HepG2 (cell line): ENCODE data around the gene NPEPL1. TPM values are rescaled to one million over a fixed set of nuclear protein-coding genes. Genes with fewer than 3 reads are reported as not detected.

Experiments
- ATAC-seq: fragments of 200-7000 bp; cut with Tn5 transposase; 3 replicates; pipeline ENCODE4 v1.9.1; 2020; ENCODE audit warnings: mild to moderate bottlenecking, moderate library complexity
- BruUV-seq: library from RNA; stranded (reverse); fragments of 400-500 nt; replicated peaks from 2 replicates; lab custom pipeline; 2021; lab: Mats Ljungman, UMichigan
- CTCF ChIA-PET: fragments of 300-600 bp; formaldehyde crosslinking; extraction: SDS; loops from one replicate; lab custom pipeline; 2021; ENCODE audit warnings: low total read pairs, inconsistent platforms, low intra/inter-chr PET ratio; lab: Yijun Ruan, JAX
- POLR2A ChIA-PET: fragments of 350-600 bp; sonication (Branson Sonifier 250); formaldehyde crosslinking; loops from one replicate; lab custom pipeline; 2020; ENCODE audit warnings: antibody characterized with exemption, inconsistent platforms; lab: Yijun Ruan, JAX
- DNase-seq: peaks from one replicate; pipeline ENCODE4 v3.0.0-alpha.2; 2015; ENCODE audit warnings: low spot score
- FAIRE-seq: peaks from 3 replicates; lab custom pipeline; 2011; peaks lifted over from hg19 to GRCh38; lab: Jason Lieb, UNC
- H2AFZ ChIP-seq: one replicate; pipeline ENCODE4 v1.6.1; 2011; ENCODE audit warnings: low read length, inconsistent platforms
- H3K27ac ChIP-seq: fragments of 300-600 bp; 3 replicates; pipeline ENCODE4 v1.8.0; 2011; ENCODE audit warnings: mixed run types, mild to moderate bottlenecking, mixed read lengths, low read length, inconsistent platforms; ENCODE audit not compliant: insufficient read depth; ENCODE audit errors: extremely low read length
- H3K27me3 ChIP-seq, 2 experiments: fragments of 200-600 bp in 1 of 2; 2 replicates in 1 of 2; 3 replicates in 1 of 2; pipeline versions ENCODE4 v1.6.0 to v1.8.0; 2011; ENCODE audit warnings: low read length in 2 of 2, mild to moderate bottlenecking in 2 of 2, moderate library complexity in 2 of 2, inconsistent platforms in 1 of 2; ENCODE audit not compliant: insufficient read depth in 2 of 2, control insufficient read depth in 1 of 2
- H3K36me3 ChIP-seq, 2 experiments: fragments of 200-600 bp in 1 of 2; replicated peaks in 1 of 2; 2 replicates in 1 of 2; 3 replicates in 1 of 2; pipeline versions ENCODE4 v1.5.1 to v1.8.0; 2011; ENCODE audit warnings: low read length in 2 of 2, inconsistent platforms in 1 of 2; ENCODE audit not compliant: insufficient read depth in 2 of 2, control insufficient read depth in 1 of 2
- H3K4me1 ChIP-seq: 2 replicates; pipeline ENCODE4 v1.5.1; 2012; ENCODE audit warnings: low read length, inconsistent platforms; ENCODE audit not compliant: insufficient read depth
- H3K4me2 ChIP-seq: 2 replicates; pipeline ENCODE4 v1.6.0; 2011; ENCODE audit warnings: low read depth, low read length, inconsistent platforms
- H3K4me3 ChIP-seq, 3 experiments: fragments of 200-600 bp in 1 of 3; sonication (generic), shearing (Covaris generic) in 1 of 3; replicated peaks in 1 of 3; 2 replicates each; pipeline ENCODE4 v1.5.1; 2011 to 2016; ENCODE audit warnings: low read length in 3 of 3, inconsistent platforms in 2 of 3, low read depth in 2 of 3, mild to moderate bottlenecking in 2 of 3, control low read depth in 1 of 3, mixed read lengths in 1 of 3; ENCODE audit not compliant: insufficient read depth in 1 of 3
- H3K79me2 ChIP-seq: one replicate; pipeline ENCODE4 v1.6.1; 2011; ENCODE audit warnings: low read length, inconsistent platforms; ENCODE audit not compliant: insufficient read depth
- H3K9ac ChIP-seq: 2 replicates; pipeline ENCODE4 v1.6.0; 2011; ENCODE audit warnings: mild to moderate bottlenecking, low read depth, low read length, inconsistent platforms; ENCODE audit not compliant: insufficient read depth
- H3K9me3 ChIP-seq: 2 replicates; pipeline ENCODE4 v1.5.1; 2012; ENCODE audit warnings: mild to moderate bottlenecking, low read length
- H4K20me1 ChIP-seq: 2 replicates; pipeline ENCODE4 v1.6.0; 2011; ENCODE audit warnings: inconsistent platforms, mild to moderate bottlenecking, low read length, moderate library complexity; ENCODE audit not compliant: insufficient read depth
- AKAP8 ChIP-seq: sonication (generic); formaldehyde crosslinking; IDR thresholded peaks from 2 replicates; pipeline ENCODE4 v1.5.1; 2020; ENCODE audit warnings: mild to moderate bottlenecking, missing genetic modification reagents
- CEBPB ChIP-seq: IDR thresholded peaks from 2 replicates; pipeline ENCODE4 v1.6.1; 2011; ENCODE audit warnings: low read depth, low read length, improper control_type of control experiment, borderline replicate concordance
- ELF4 ChIP-seq: sonication (generic); formaldehyde crosslinking; IDR thresholded peaks from 2 replicates; pipeline ENCODE4 v1.5.0; 2020; ENCODE audit warnings: missing genetic modification reagents, mild to moderate bottlenecking, moderate library complexity, borderline replicate concordance
- IKZF4 ChIP-seq: sonication (generic); formaldehyde crosslinking; IDR thresholded peaks from 2 replicates; pipeline ENCODE4 v1.5.1; 2020; ENCODE audit warnings: borderline replicate concordance, mild to moderate bottlenecking, low read depth, missing genetic modification reagents; ENCODE audit errors: not compliant biosample characterization
- POLR2A ChIP-seq, 2 experiments: IDR thresholded peaks; 2 replicates each; pipeline ENCODE4 v1.6.1; 2011; ENCODE audit warnings: low read depth in 2 of 2, low read length in 2 of 2, mild to moderate bottlenecking in 1 of 2, moderate library complexity in 1 of 2; ENCODE audit not compliant: insufficient read depth in 1 of 2
- RARA ChIP-seq: IDR thresholded peaks from 2 replicates; pipeline ENCODE4 v1.6.1; 2016; ENCODE audit warnings: missing genetic modification reagents, missing compliant biosample characterization
- RFXANK ChIP-seq: IDR thresholded peaks from 2 replicates; pipeline ENCODE4 v1.6.1; 2016
- SALL2 ChIP-seq: sonication (generic); formaldehyde crosslinking; IDR thresholded peaks from 2 replicates; pipeline ENCODE4 v1.8.1; 2023; ENCODE audit warnings: mild to moderate bottlenecking, missing genetic modification reagents, inconsistent platforms
- THYN1 ChIP-seq: sonication (generic); formaldehyde crosslinking; IDR thresholded peaks from 2 replicates; pipeline ENCODE4 v1.8.1; 2023; ENCODE audit warnings: low read depth, mild to moderate bottlenecking, moderate library complexity, missing genetic modification reagents, borderline replicate concordance
- ZNF124 ChIP-seq: sonication (generic); formaldehyde crosslinking; IDR thresholded peaks from 2 replicates; pipeline ENCODE4 v1.4.0; 2020; ENCODE audit warnings: missing genetic modification reagents
- WGBS: methylation state at CpG from one replicate; pipeline ENCODE4 v1.1.6; 2017; ENCODE audit warnings: low lambda C conversion rate; 5-methylcytosine and 5-hydroxymethylcytosine counted together
- in situ Hi-C: cut with HindIII; loops from 2 replicates; pipeline ENCODE4 v1.10.0; 2017; ENCODE audit warnings: low pct_unique_long_range_greater_than_20kb; ENCODE audit not compliant: extremely low pct_ligation_motif_present
- intact Hi-C: fragments of 100-400 bp; cut with micrococcal nuclease; formaldehyde crosslinking; loops from one replicate; pipeline ENCODE4 v1.10.0; 2022; ENCODE audit not compliant: unreplicated experiment
- polyA plus RNA-seq, 8 experiments: library from polyadenylated mRNA; depleted of rRNA in 3 of 8; stranded (reverse) in 7 of 8; unstranded in 1 of 8; fragments of >200 nt; fragmentation: Illumina TruSeq in 4 of 8; extraction: Trizol in 4 of 8; gene quantifications; 2 replicates each; pipeline versions ENCODE4 v1.2.1 to v1.2.3, GENCODE V29; 2011 to 2016; ENCODE audit warnings: low read depth in 4 of 8, missing spikeins in 1 of 8, mixed read lengths in 1 of 8; ENCODE audit not compliant: insufficient read depth in 1 of 8
- total RNA-seq, 5 experiments: library from RNA; depleted of rRNA; stranded (reverse); fragments of >200 nt; fragmentation: Illumina TruSeq; extraction: Trizol; gene quantifications; 2 replicates each; pipeline ENCODE4 v1.2.3, GENCODE V29; 2016; ENCODE audit warnings: low read depth in 1 of 5
- TF ChIP-seq, protein P1 (sequence below): conservative IDR thresholded peaks from 2 replicates; pipeline ENCODE4 v1.6.1; 2018; ENCODE audit warnings: missing genetic modification reagents
- TF ChIP-seq, protein P2 (sequence below): IDR thresholded peaks from 2 replicates; pipeline ENCODE4 v1.6.1; 2012; ENCODE audit warnings: low read length, improper control_type of control experiment
- TF ChIP-seq, protein P3 (sequence below): fragments of 450-650 bp; IDR thresholded peaks from 2 replicates; pipeline ENCODE4 v1.6.1; 2016
- TF ChIP-seq, protein P4 (sequence below): sonication (generic); formaldehyde crosslinking; IDR thresholded peaks from 2 replicates; pipeline ENCODE4 v1.4.0; 2020; ENCODE audit warnings: missing genetic modification reagents, borderline replicate concordance

Gene NPEPL1
- total and polyA plus RNA-seq, 2 of the 13 experiments (the other 11 are each of a cell fraction or from before 2014, with no cell fraction given), result 4.1 to 7.5 TPM

DNA sequence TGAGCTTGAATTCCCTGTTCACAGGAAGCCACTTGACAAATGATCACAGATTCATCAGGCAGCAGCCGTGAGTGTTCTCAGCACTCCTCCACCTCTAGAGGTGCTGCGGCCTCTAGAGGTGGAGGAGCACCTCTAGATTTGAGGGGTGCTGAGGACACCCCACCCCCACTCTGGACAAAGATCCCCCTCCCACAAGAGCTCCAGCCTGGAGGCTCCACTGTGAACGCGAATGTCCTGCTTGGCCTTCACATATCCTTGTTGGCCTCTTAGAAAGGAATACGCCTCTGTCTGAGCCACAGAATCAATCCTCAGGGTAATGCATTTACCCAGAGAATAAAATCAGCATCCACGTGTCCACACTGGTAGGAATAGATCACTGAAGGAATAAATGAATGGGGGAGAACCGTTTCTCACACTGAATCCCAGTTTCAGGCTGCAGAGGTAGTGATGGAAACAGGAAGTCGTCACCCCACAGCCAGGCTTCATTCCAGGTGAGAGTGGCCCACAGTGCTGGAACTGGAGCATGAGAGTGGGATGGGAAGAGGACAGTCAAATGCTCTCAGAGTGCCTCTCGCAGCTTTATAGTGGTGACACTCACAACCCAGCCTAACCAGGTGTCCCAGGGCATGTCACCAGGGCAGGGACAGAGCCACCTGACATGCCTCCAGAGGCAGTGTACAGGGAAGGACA lies 16.6 kb downstream of the NPEPL1 start:
- no TSS peak for BruUV-seq
- Histone ChIP-seq H3K4me3 (no peak overlapping the region), H3K9me3 (no peaks in the 10 kb centered on the region), H3K4me2 (no peak overlapping the region), H4K20me1 (no peaks in the 10 kb centered on the region), H2AFZ (no peak overlapping the region), H3K36me3 (peaks cover 1 to 3% of the 10 kb centered on the region in 2 experiments; a peak in 2 of 5 replicates), H3K9ac (no peak overlapping the region), H3K4me1 (no peaks in the 10 kb centered on the region), H3K79me2 (no peaks in the 10 kb centered on the region), H3K27ac (no peak overlapping the region), H3K27me3 (no peaks in the 10 kb centered on the region)
- ChIA-PET CTCF (no interaction called here), POLR2A (no interaction called here)
- FAIRE-seq (no peak), DNase-seq (no peak), ATAC-seq (no peak)
- in situ Hi-C loops, result no loop called here
- 81% methylated on average over 9 of the region's 9 CpGs for WGBS
- intact Hi-C loops, result no loop called here
- TF ChIP-seq POLR2A (IDR thresholded peaks at IDR 0.05; ENCODE audit: insufficient read depth in 1 of 2, low read depth in 2 of 2, low read length in 2 of 2) (no peak), CEBPB (no peak), RARA (no peak), IKZF4 (no peak), SALL2 (CRISPR knock-in tag) (no peak), AKAP8 (CRISPR knock-in tag) (no peak), THYN1 (CRISPR knock-in tag) (no peak), RFXANK (no peak), ZNF124 (CRISPR knock-in tag) (no peak), ELF4 (no peak)
- TF ChIP-seq, protein P1, sequence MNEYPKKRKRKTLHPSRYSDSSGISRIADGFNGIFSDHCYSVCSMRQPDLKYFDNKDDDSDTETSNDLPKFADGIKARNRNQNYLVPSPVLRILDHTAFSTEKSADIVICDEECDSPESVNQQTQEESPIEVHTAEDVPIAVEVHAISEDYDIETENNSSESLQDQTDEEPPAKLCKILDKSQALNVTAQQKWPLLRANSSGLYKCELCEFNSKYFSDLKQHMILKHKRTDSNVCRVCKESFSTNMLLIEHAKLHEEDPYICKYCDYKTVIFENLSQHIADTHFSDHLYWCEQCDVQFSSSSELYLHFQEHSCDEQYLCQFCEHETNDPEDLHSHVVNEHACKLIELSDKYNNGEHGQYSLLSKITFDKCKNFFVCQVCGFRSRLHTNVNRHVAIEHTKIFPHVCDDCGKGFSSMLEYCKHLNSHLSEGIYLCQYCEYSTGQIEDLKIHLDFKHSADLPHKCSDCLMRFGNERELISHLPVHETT (CRISPR knock-in tag), result no peak
- TF ChIP-seq, protein P2, sequence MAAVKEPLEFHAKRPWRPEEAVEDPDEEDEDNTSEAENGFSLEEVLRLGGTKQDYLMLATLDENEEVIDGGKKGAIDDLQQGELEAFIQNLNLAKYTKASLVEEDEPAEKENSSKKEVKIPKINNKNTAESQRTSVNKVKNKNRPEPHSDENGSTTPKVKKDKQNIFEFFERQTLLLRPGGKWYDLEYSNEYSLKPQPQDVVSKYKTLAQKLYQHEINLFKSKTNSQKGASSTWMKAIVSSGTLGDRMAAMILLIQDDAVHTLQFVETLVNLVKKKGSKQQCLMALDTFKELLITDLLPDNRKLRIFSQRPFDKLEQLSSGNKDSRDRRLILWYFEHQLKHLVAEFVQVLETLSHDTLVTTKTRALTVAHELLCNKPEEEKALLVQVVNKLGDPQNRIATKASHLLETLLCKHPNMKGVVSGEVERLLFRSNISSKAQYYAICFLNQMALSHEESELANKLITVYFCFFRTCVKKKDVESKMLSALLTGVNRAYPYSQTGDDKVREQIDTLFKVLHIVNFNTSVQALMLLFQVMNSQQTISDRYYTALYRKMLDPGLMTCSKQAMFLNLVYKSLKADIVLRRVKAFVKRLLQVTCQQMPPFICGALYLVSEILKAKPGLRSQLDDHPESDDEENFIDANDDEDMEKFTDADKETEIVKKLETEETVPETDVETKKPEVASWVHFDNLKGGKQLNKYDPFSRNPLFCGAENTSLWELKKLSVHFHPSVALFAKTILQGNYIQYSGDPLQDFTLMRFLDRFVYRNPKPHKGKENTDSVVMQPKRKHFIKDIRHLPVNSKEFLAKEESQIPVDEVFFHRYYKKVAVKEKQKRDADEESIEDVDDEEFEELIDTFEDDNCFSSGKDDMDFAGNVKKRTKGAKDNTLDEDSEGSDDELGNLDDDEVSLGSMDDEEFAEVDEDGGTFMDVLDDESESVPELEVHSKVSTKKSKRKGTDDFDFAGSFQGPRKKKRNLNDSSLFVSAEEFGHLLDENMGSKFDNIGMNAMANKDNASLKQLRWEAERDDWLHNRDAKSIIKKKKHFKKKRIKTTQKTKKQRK, result no peak
- TF ChIP-seq, protein P3, sequence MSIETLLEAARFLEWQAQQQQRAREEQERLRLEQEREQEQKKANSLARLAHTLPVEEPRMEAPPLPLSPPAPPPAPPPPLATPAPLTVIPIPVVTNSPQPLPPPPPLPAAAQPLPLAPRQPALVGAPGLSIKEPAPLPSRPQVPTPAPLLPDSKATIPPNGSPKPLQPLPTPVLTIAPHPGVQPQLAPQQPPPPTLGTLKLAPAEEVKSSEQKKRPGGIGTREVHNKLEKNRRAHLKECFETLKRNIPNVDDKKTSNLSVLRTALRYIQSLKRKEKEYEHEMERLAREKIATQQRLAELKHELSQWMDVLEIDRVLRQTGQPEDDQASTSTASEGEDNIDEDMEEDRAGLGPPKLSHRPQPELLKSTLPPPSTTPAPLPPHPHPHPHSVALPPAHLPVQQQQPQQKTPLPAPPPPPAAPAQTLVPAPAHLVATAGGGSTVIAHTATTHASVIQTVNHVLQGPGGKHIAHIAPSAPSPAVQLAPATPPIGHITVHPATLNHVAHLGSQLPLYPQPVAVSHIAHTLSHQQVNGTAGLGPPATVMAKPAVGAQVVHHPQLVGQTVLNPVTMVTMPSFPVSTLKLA, result no peak
- TF ChIP-seq, protein P4, sequence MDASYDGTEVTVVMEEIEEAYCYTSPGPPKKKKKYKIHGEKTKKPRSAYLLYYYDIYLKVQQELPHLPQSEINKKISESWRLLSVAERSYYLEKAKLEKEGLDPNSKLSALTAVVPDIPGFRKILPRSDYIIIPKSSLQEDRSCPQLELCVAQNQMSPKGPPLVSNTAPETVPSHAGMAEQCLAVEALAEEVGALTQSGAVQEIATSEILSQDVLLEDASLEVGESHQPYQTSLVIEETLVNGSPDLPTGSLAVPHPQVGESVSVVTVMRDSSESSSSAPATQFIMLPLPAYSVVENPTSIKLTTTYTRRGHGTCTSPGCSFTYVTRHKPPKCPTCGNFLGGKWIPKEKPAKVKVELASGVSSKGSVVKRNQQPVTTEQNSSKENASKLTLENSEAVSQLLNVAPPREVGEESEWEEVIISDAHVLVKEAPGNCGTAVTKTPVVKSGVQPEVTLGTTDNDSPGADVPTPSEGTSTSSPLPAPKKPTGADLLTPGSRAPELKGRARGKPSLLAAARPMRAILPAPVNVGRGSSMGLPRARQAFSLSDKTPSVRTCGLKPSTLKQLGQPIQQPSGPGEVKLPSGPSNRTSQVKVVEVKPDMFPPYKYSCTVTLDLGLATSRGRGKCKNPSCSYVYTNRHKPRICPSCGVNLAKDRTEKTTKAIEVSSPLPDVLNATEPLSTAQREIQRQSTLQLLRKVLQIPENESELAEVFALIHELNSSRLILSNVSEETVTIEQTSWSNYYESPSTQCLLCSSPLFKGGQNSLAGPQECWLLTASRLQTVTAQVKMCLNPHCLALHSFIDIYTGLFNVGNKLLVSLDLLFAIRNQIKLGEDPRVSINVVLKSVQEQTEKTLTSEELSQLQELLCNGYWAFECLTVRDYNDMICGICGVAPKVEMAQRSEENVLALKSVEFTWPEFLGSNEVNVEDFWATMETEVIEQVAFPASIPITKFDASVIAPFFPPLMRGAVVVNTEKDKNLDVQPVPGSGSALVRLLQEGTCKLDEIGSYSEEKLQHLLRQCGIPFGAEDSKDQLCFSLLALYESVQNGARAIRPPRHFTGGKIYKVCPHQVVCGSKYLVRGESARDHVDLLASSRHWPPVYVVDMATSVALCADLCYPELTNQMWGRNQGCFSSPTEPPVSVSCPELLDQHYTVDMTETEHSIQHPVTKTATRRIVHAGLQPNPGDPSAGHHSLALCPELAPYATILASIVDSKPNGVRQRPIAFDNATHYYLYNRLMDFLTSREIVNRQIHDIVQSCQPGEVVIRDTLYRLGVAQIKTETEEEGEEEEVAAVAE, result no peak
